Measurements from ENCODE around the gene LRRC51.

DNA sequence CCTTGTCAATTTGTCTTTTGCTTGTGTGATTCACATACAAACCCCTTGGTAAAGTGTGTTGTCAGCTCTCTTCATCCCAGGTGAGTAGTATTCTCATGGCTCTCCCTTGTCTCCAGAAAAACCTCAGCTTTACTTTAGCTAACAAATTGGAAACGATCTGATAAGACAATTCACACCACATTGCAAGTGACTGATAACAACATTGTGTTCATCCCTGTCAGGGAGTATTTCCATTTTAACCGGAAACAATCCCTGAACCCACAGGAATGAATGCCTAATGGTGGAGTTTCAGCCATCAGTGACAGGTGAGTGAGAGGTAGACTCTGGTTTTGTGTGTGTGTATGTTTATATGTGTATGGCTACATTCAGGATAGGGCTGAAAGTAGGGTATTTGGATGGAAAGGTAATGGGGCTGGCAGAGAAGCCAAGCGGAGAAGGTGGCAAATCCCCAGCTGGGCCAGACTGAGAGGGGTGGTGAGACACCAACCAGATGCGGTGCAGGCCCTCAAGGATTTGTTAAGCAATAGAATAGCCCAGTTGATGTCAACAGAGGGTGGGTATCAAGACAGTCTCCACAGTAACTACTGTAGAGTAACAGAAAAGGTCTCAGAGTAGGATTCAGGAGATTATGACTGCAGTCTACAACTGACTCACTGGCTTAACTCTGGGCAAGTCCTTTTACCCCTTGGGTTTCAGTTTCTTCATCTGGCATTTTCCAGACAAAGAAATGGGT is 7.6 kb downstream of the LRRC51 start:
- TF ChIP-seq CTCF (IDR thresholded peaks at IDR 0.05; ENCODE audit: low read depth, low read length) = no peak
- no peak for TF ChIP-seq POLR2A (IDR thresholded peaks at IDR 0.05; ENCODE audit: extremely low read depth, insufficient read length)

Data from NB4 (cell line).